SK-N-MC (cell line): ENCODE measurements around the gene MAML3.

ENCODE experiments used
- DNase-seq: peaks from one replicate; pipeline ENCODE4 v3.0.0-alpha.2; 2011; ENCODE audit warnings: low read depth, low spot score
- H3K27ac ChIP-seq: fragments of 200-600 bp; sonication (generic); 2 replicates; pipeline ENCODE4 v1.5.1; 2016; ENCODE audit warnings: mixed run types
- H3K36me3 ChIP-seq: fragments of 200-600 bp; sonication (generic); 2 replicates; pipeline ENCODE4 v1.6.1; 2017; ENCODE audit warnings: antibody characterized with exemption, low read length, mixed read lengths; ENCODE audit not compliant: insufficient read depth
- H3K4me3 ChIP-seq: fragments of 200-600 bp; sonication (generic); 2 replicates; pipeline ENCODE4 v1.5.1; 2016
- H3K9ac ChIP-seq: fragments of 200-600 bp; sonication (generic); 2 replicates; pipeline ENCODE4 v1.8.0; 2017; ENCODE audit warnings: mixed run types, mixed read lengths; ENCODE audit not compliant: insufficient read length
- H3K9me3 ChIP-seq: fragments of 200-600 bp; sonication (generic); 2 replicates; pipeline ENCODE4 v1.6.1; 2017; ENCODE audit warnings: low read depth, mild to moderate bottlenecking, antibody characterized with exemption, low read length, moderate library complexity, mixed read lengths
- EZH2 ChIP-seq: fragments of 200-600 bp; sonication (generic); IDR thresholded peaks from one replicate; pipeline ENCODE4 v1.6.1; 2017; ENCODE audit warnings: antibody characterized with exemption
- FOXP2 ChIP-seq: optimal IDR thresholded peaks from 2 replicates; pipeline ENCODE3; 2011; ENCODE audit warnings: mild to moderate bottlenecking, moderate library complexity; ENCODE audit not compliant: insufficient read depth; ENCODE audit errors: extremely low read length, control extremely low read depth
- POLR2AphosphoS5 ChIP-seq: IDR thresholded peaks from 2 replicates; pipeline ENCODE4 v1.6.1; 2012; ENCODE audit warnings: mild to moderate bottlenecking, low read depth, low read length, borderline replicate concordance

The MAML3 gene

GRCh38 chr4:139808808-139809756 lies 344.9 kb downstream of the MAML3 start:
- peak overlapping the region; percentile 49; the same call in 1 of the 2 replicates for H3K27ac ChIP-seq
- DNase-seq = no peak
- no peaks in the 10 kb centered on the region for H3K9me3 ChIP-seq
- no peak overlapping the region for H3K9ac ChIP-seq
- no peak overlapping the region for H3K4me3 ChIP-seq
- TF ChIP-seq POLR2AphosphoS5 = no peak
- no peak for TF ChIP-seq EZH2
- no peaks in the 10 kb centered on the region for H3K36me3 ChIP-seq

GRCh38 chr4:139808381-139808807 lies 345.6 kb downstream of the MAML3 start:
- no peak overlapping the region for H3K4me3 ChIP-seq
- no peak for TF ChIP-seq FOXP2
- no peak for TF ChIP-seq POLR2AphosphoS5
- TF ChIP-seq EZH2 = no peak
- H3K27ac ChIP-seq = 0 out of 2 replicates have a peak overlapping the region, but pooled peaks have one; percentile 34

GRCh38 chr4:139807483-139807882 lies 346.5 kb downstream of the MAML3 start:
- TF ChIP-seq FOXP2 (no peak), EZH2 (no peak), POLR2AphosphoS5 (no peak)
- no peak overlapping the region for H3K9ac ChIP-seq
- H3K4me3 ChIP-seq = no peak overlapping the region
- H3K27ac ChIP-seq = no peak overlapping the region
- DNase-seq = no peak
- no peaks in the 10 kb centered on the region for H3K9me3 ChIP-seq
- no peaks in the 10 kb centered on the region for H3K36me3 ChIP-seq

More at GRCh38 chr4:139808381-139808807, 345.6 kb downstream of the MAML3 start:
- no peak for DNase-seq
- Histone ChIP-seq H3K9ac (no peak overlapping the region), H3K9me3 (no peaks in the 10 kb centered on the region), H3K36me3 (no peaks in the 10 kb centered on the region)

GRCh38 chr4:139806929-139807328 lies 347.1 kb downstream of the MAML3 start:
- Histone ChIP-seq H3K4me3 (no peak overlapping the region), H3K27ac (no peak overlapping the region), H3K9me3 (no peaks in the 10 kb centered on the region), H3K36me3 (no peaks in the 10 kb centered on the region), H3K9ac (no peak overlapping the region)
- no peak for TF ChIP-seq EZH2
- no peak for TF ChIP-seq FOXP2
- TF ChIP-seq POLR2AphosphoS5 = no peak
- no peak for DNase-seq

- H3K36me3 ChIP-seq = no peaks in the 10 kb centered on the region
- TF ChIP-seq EZH2 (no peak), POLR2AphosphoS5 (no peak), FOXP2 (no peak)
- H3K9ac ChIP-seq = no peak overlapping the region
- H3K4me3 ChIP-seq = no peak overlapping the region
- no peaks in the 10 kb centered on the region for H3K9me3 ChIP-seq
- no peak overlapping the region for H3K27ac ChIP-seq
- no peak for DNase-seq
Measured at GRCh38 chr4:139802931-139803330, 351.1 kb downstream of the MAML3 start.

GRCh38 chr4:139802488-139802887 lies 351.5 kb downstream of the MAML3 start:
- no peak for DNase-seq
- Histone ChIP-seq H3K27ac (no peak overlapping the region), H3K36me3 (no peaks in the 10 kb centered on the region), H3K9me3 (no peaks in the 10 kb centered on the region), H3K4me3 (no peak overlapping the region), H3K9ac (no peak overlapping the region)
- TF ChIP-seq POLR2AphosphoS5 (no peak), FOXP2 (no peak), EZH2 (no peak)

- Histone ChIP-seq H3K9me3 (no peaks in the 10 kb centered on the region), H3K27ac (no peak overlapping the region), H3K36me3 (no peaks in the 10 kb centered on the region), H3K9ac (no peak overlapping the region), H3K4me3 (no peak overlapping the region)
- DNase-seq = no peak
- TF ChIP-seq POLR2AphosphoS5 (no peak), EZH2 (no peak), FOXP2 (no peak)
Measured at GRCh38 chr4:139801895-139802294, 352.1 kb downstream of the MAML3 start.

- Histone ChIP-seq H3K36me3 (no peaks in the 10 kb centered on the region), H3K9me3 (no peaks in the 10 kb centered on the region), H3K27ac (no peak overlapping the region), H3K4me3 (no peak overlapping the region), H3K9ac (no peak overlapping the region)
- DNase-seq = no peak
- no peak for TF ChIP-seq EZH2
- no peak for TF ChIP-seq FOXP2
- no peak for TF ChIP-seq POLR2AphosphoS5
Measured at GRCh38 chr4:139800082-139800481, 353.9 kb downstream of the MAML3 start.
